OCI-LY3 (cell line): ENCODE measurements around the gene KLHL5.

Experiments
- H2AFZ ChIP-seq: fragments of 200-600, 300-600 bp; shearing (Covaris generic); 2 replicates; pipeline ENCODE4 v1.6.0; 2014; ENCODE audit warnings: antibody characterized with exemption, low read depth, low read length
- H3K27ac ChIP-seq: fragments of 200-600, 300-600 bp; sonication (generic); 2 replicates; pipeline ENCODE4 v1.5.1; 2014; ENCODE audit warnings: mild to moderate bottlenecking, low read length, moderate library complexity, mixed read lengths
- H3K27me3 ChIP-seq: fragments of 200-600, 300-600 bp; sonication (generic); 2 replicates; pipeline ENCODE4 v1.6.1; 2014; ENCODE audit warnings: low read depth, low read length, mixed read lengths
- H3K36me3 ChIP-seq: fragments of 200-600, 300-600 bp; sonication (generic); replicated peaks from 2 replicates; pipeline ENCODE3; 2014; ENCODE audit warnings: low read depth, low read length, mixed read lengths
- H3K4me1 ChIP-seq: fragments of 300-600, 200-600 bp; sonication (generic); 2 replicates; pipeline ENCODE4 v1.6.1; 2014; ENCODE audit warnings: low read length, mixed read lengths
- H3K4me2 ChIP-seq: fragments of 200-600, 300-600 bp; sonication (generic); 2 replicates; pipeline ENCODE4 v1.6.1; 2014; ENCODE audit warnings: low read length, mixed read lengths
- H3K4me3 ChIP-seq: fragments of 300-600, 200-600 bp; sonication (generic); 2 replicates; pipeline ENCODE4 v1.5.1; 2014; ENCODE audit warnings: antibody characterized with exemption, mild to moderate bottlenecking, low read length, moderate library complexity
- H3K79me2 ChIP-seq: fragments of 300-600, 200-600 bp; shearing (Covaris generic); 2 replicates; pipeline ENCODE4 v1.6.1; 2014; ENCODE audit warnings: mild to moderate bottlenecking, low read length, mixed read lengths
- H3K9ac ChIP-seq: fragments of 300-600, 200-600 bp; shearing (Covaris generic); 2 replicates; pipeline ENCODE4 v1.6.0; 2014; ENCODE audit warnings: mild to moderate bottlenecking, low read length, moderate library complexity
- H3K9me3 ChIP-seq: fragments of 200-600, 300-600 bp; shearing (Covaris generic); 2 replicates; pipeline ENCODE4 v1.6.1; 2014; ENCODE audit warnings: low read length, mixed read lengths; ENCODE audit not compliant: insufficient read depth
- H4K20me1 ChIP-seq: fragments of 200-600, 300-600 bp; sonication (generic); 2 replicates; pipeline ENCODE4 v1.6.1; 2016; ENCODE audit warnings: low read length, mixed read lengths; ENCODE audit not compliant: insufficient read depth
- CTCF ChIP-seq: fragments of 200-600, 300-600 bp; sonication (generic); IDR thresholded peaks from 2 replicates; pipeline ENCODE4 v1.5.1; 2014; ENCODE audit warnings: antibody characterized with exemption, low read length, low read depth
- EZH2phosphoT487 ChIP-seq: fragments of 200-600 bp; shearing (Covaris generic); IDR thresholded peaks from 2 replicates; pipeline ENCODE4 v1.6.1; 2018; ENCODE audit warnings: antibody characterized with exemption, mixed run types, low read depth

The KLHL5 gene

GRCh38 chr4:39044364-39044955 is 17.6 kb upstream of the KLHL5 start:
- H3K4me3 ChIP-seq: peak overlapping the region; percentile 91
- peak overlapping the region; percentile 88 for H3K9ac ChIP-seq
- H3K9me3 ChIP-seq: no peaks in the 10 kb centered on the region
- H3K27me3 ChIP-seq: no peaks in the 10 kb centered on the region
- H3K36me3 ChIP-seq: peaks cover 9% of the 10 kb centered on the region
- H4K20me1 ChIP-seq: peaks cover 9% of the 10 kb centered on the region; the same call in 1 of the 2 replicates
- TF ChIP-seq EZH2phosphoT487 (no peak), CTCF (peak; percentile 13)
- peak overlapping the region; percentile 85 for H3K27ac ChIP-seq
- H2AFZ ChIP-seq: peak overlapping the region; percentile 19
- H3K4me2 ChIP-seq: peak overlapping the region; percentile 76
- H3K4me1 ChIP-seq: peaks cover 31% of the 10 kb centered on the region
- peaks cover 48% of the 10 kb centered on the region for H3K79me2 ChIP-seq

GRCh38 chr4:39044956-39045826 is 16.8 kb upstream of the KLHL5 start:
- peak overlapping the region; percentile 91 for H3K4me3 ChIP-seq
- H3K4me2 ChIP-seq: peak overlapping the region; percentile 76
- peaks cover 52% of the 10 kb centered on the region for H3K79me2 ChIP-seq
- peak overlapping the region; percentile 88 for H3K9ac ChIP-seq
- peaks cover 9% of the 10 kb centered on the region; the same call in 1 of the 2 replicates for H4K20me1 ChIP-seq
- H3K4me1 ChIP-seq: peaks cover 31% of the 10 kb centered on the region
- H3K36me3 ChIP-seq: peaks cover 9% of the 10 kb centered on the region
- H3K27ac ChIP-seq: peak overlapping the region; percentile 85
- H3K27me3 ChIP-seq: no peaks in the 10 kb centered on the region
- H2AFZ ChIP-seq: no peak overlapping the region
- TF ChIP-seq CTCF (no peak), EZH2phosphoT487 (no peak)
- H3K9me3 ChIP-seq: no peaks in the 10 kb centered on the region

GRCh38 chr4:39045827-39046221 is 16.2 kb upstream of the KLHL5 start:
- H3K27ac ChIP-seq: peak overlapping the region; percentile 85
- H3K36me3 ChIP-seq: peaks cover 9% of the 10 kb centered on the region
- H4K20me1 ChIP-seq: peaks cover 9% of the 10 kb centered on the region; the same call in 1 of the 2 replicates
- H2AFZ ChIP-seq: no peak overlapping the region
- no peaks in the 10 kb centered on the region for H3K9me3 ChIP-seq
- no peaks in the 10 kb centered on the region for H3K27me3 ChIP-seq
- H3K4me3 ChIP-seq: peak overlapping the region; percentile 91
- H3K9ac ChIP-seq: peak overlapping the region; percentile 88
- peaks cover 58% of the 10 kb centered on the region for H3K79me2 ChIP-seq
- peak overlapping the region; percentile 76 for H3K4me2 ChIP-seq
- H3K4me1 ChIP-seq: peaks cover 31% of the 10 kb centered on the region
- no peak for TF ChIP-seq EZH2phosphoT487
- TF ChIP-seq CTCF: no peak

GRCh38 chr4:39046249-39046648 is 15.8 kb upstream of the KLHL5 start:
- Histone ChIP-seq H3K4me3 (peak overlapping the region; percentile 91), H3K4me1 (peaks cover 31% of the 10 kb centered on the region), H3K27ac (peak overlapping the region; percentile 85; the same call in 1 of the 2 replicates), H3K9ac (peak overlapping the region; percentile 88), H3K4me2 (peak overlapping the region; percentile 76), H3K9me3 (no peaks in the 10 kb centered on the region), H2AFZ (no peak overlapping the region), H3K27me3 (no peaks in the 10 kb centered on the region), H4K20me1 (peaks cover 9% of the 10 kb centered on the region; the same call in 1 of the 2 replicates), H3K36me3 (peaks cover 9% of the 10 kb centered on the region), H3K79me2 (peaks cover 62% of the 10 kb centered on the region)
- no peak for TF ChIP-seq EZH2phosphoT487
- no peak for TF ChIP-seq CTCF
